CD4-positive, alpha-beta T cell treated with Interleukin-15 for 1 hour (primary cell): Measurements from ENCODE around the gene MTHFS.
A peak's percentile ranks its signal among the peaks of the same experiment; 100 is the strongest.
"Not testable (repeated sequence)": the region's sequence is repeated elsewhere in the genome, so short reads cannot be mapped to it uniquely, and the experiment has no call there.

Experiments used
- DNase-seq: peaks from one replicate; pipeline ENCODE4 v3.0.0-alpha.2; 2020

The MTHFS gene

GRCh38 chr15:79896634-79897379 is at the start of gene MTHFS:
Gene MTHFS, minus strand, starts transcription at chr15:79897014. Its CDS starts 26 bp downstream, at chr15:79896988.
- peak; percentile 83 for DNase-seq

GRCh38 chr15:79944622-79945021 is 47.8 kb upstream of the MTHFS start:
- DNase-seq = no peak

- DNase-seq = no peak
Measured at GRCh38 chr15:79943820-79944219, 47.0 kb upstream of the MTHFS start.

GRCh38 chr15:79942741-79943481 is 46.1 kb upstream of the MTHFS start:
- no peak for DNase-seq

- DNase-seq = no peak
Measured at GRCh38 chr15:79939399-79939798, 42.6 kb upstream of the MTHFS start.

GRCh38 chr15:79938143-79938542 is 41.3 kb upstream of the MTHFS start:
- DNase-seq = no peak

- DNase-seq = not testable (repeated sequence)
Measured at GRCh38 chr15:79935556-79936201, 38.9 kb upstream of the MTHFS start.

GRCh38 chr15:79933231-79933630 is 36.4 kb upstream of the MTHFS start:
- no peak for DNase-seq

- DNase-seq = no peak
Measured at GRCh38 chr15:79932447-79932846, 35.6 kb upstream of the MTHFS start.

GRCh38 chr15:79930516-79930915 is 33.7 kb upstream of the MTHFS start:
- DNase-seq = no peak

GRCh38 chr15:79929412-79929811 is 32.6 kb upstream of the MTHFS start:
- DNase-seq = no peak

- not testable (repeated sequence) for DNase-seq
Measured at GRCh38 chr15:79926116-79926515, 29.3 kb upstream of the MTHFS start.

- DNase-seq = no peak
Measured at GRCh38 chr15:79924379-79924778, 27.6 kb upstream of the MTHFS start.

- DNase-seq = peak; percentile 99
Measured at GRCh38 chr15:79923515-79924169, 26.8 kb upstream of the MTHFS start.

GRCh38 chr15:79923079-79923514 is 26.3 kb upstream of the MTHFS start:
- peak; percentile 79 for DNase-seq

- no peak for DNase-seq
Measured at GRCh38 chr15:79922512-79923078, 25.8 kb upstream of the MTHFS start.

- no peak for DNase-seq
Measured at GRCh38 chr15:79919749-79920511, 23.1 kb upstream of the MTHFS start.

GRCh38 chr15:79919090-79919748 is 22.4 kb upstream of the MTHFS start:
- DNase-seq = no peak

GRCh38 chr15:79918278-79918677 is 21.5 kb upstream of the MTHFS start:
- DNase-seq = no peak

GRCh38 chr15:79916502-79917132 is 19.8 kb upstream of the MTHFS start:
- DNase-seq = no peak
